Stimulated activated naive CD4-positive, alpha-beta T cell treated with Interleukin-2 at 50 U/mL for 16 hours (primary cell): Measurements from ENCODE around the gene TSPOAP1.

ENCODE experiments used
- DNase-seq: peaks from one replicate; lab custom pipeline; 2025; lab: John Stamatoyannopoulos, UW

The TSPOAP1 gene

GRCh38 chr17:58277107-58277801 lies 51.3 kb downstream of the TSPOAP1 start:
- DNase-seq = no peak

- DNase-seq = no peak
Observed at GRCh38 chr17:58276423-58276822, 52.2 kb downstream of the TSPOAP1 start.

- DNase-seq = no peak
Observed at GRCh38 chr17:58275417-58275816, 53.2 kb downstream of the TSPOAP1 start.

- no peak for DNase-seq
Observed at GRCh38 chr17:58273453-58274104, 55.0 kb downstream of the TSPOAP1 start.

DNA sequence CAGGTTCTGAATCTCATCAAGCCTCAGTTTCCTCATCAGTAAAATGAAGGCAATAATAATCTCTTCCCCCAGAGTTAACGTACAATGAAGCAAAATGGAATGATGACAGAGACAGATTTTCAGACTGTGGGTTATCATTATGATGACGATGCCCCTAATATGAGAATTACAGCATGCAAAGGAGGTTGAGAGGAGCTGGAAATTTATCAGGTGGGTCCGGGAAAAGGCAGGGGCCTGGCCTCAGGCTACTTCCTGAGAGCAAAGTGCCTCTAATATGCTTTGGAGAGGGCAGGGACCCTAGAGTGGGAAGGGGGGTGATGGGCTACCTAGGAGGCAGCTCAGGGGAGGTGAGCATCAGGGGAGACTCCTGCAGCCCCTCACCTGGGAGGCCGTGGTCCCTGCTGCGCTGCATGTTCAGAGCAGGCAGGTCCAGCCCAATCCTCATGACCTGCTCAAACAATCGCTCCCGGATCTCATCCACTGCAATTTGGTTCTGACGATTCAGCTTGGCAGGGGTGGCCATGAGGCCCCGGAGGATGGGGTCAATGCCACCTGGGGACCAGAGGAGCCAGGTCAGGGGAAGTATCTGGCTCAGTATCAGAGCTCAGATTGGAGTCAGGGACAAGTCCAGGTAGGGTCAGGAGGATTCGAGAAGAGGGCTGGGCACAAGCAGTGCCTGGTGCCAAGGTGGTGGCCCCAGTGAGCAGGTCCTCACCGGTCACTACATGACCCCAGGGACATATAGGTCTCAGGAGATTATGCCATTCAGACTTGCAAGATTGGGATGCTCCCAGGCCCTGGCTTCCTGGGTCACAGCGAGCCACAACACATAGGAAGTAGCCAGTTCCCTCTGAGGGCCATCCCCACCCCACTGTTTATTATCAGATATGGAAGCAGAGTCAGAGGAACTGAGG lies 56.0 kb downstream of the TSPOAP1 start:
- DNase-seq = no peak

DNA sequence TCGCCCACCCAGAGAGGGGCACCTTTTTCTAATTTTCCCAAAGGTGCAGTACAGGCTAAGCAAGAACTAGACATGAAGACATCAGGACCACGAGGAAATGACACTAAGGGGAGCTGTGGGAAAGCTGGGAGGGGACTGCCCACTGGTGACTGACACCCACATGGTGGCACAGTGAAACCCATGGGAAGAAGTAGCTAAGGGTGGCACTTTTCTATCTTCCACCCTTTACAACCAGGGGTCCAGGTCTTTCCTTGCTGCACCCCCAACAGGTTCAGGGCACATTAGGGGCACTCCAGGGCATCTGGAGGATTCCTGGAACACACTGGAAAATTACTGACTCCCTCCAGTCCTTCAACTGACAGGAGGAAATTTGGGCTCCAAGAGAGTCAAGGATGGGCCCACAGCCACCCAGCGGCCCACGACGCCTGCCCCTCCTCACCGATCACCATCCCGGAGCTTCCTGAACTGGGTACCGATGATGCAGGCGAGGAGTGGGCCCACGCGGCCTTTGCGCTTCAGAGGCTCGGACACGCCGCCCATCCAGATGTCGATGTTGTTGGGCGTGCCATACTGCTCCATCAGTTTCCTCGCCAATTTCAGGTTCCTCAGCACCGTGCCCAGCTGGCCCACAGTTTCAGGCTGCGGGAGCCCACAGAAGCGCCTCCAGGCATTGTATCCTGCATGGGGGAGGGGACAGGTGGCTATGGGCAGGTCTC lies 57.2 kb downstream of the TSPOAP1 start:
- DNase-seq = no peak

- no peak for DNase-seq
Observed at GRCh38 chr17:58270476-58271215, 57.9 kb downstream of the TSPOAP1 start.

GRCh38 chr17:58269557-58270291 lies 58.9 kb downstream of the TSPOAP1 start:
- no peak for DNase-seq

DNA sequence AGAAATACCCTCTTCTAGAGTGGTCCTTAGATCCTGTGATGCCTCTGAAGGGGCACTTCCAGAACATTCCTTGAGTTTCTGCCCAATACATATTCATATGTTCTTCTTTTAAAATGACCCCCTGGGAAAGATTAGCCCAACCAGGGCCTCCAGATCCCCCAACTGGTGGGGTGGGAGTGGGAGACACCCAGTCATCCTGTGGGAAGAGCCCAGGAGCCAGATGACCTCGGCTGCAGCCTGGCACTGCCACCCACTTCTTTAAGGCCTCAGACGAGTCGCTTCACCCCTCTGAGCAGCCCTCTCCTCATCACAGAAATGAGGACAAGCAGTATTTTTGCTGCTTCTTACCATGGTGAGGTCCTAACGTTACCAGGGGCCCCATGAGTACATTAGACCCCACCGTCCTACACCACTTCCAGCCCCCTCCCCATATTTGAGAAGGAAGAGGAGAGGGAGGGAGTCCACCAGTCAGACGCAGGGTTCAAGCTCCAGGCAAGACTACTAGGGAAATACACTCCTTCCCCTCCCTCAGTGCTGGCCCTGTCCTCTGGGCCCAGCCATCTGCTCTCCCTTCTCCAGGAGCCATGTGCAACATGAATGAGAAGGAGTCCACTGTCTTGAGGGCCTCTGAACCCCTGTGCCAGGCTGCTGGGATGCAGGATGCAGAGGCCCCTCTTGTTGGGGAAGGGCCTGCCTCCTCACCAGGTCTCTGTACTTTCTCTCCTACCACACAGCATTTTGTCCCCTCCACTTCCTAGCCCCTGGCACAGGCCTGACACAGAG lies 59.6 kb downstream of the TSPOAP1 start:
- DNase-seq = no peak

GRCh38 chr17:58268326-58268725 lies 60.3 kb downstream of the TSPOAP1 start:
- DNase-seq = no peak

DNA sequence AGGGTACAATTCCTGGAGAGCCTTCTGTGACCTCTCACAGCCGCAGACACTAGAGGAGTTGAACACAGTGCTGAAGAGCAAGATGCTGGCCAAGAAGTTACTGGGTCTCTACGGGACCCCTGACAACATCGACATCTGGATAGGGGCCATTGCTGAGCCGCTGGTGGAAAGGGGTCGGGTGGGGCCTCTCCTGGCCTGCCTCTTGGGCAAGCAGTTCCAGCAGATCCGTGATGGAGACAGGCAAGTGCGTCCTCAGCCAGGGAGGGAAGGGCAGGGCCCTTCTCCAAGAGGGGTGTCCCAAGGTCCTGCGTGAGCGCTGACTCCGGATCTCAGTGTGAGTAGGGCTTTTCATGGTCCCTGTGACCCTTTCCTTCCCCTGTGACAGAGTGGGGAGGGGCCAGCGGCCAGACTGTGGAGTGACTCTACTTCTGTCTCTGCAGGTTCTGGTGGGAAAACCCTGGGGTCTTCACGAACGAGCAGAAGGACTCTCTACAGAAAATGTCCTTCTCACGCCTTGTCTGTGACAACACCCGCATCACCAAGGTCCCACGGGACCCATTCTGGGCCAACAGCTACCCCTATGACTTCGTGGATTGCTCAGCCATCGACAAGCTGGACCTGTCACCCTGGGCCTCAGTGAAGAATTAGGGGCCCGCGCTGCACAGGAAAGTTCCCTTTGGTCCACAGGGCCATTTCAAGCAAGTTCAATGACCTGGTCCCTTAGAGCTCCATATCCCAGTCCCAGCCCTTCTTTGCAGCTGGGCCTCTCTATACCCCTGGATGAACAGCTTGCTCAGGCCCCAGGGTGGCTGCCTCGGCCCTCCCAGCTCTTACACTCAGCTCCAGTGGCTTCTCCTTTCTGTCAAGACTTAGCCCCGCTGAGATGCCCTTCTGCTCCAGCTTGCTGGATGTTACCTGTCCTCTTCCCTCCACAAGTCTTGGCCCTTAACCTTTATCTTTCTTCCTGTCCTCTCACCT lies 61.0 kb downstream of the TSPOAP1 start:
- DNase-seq = no peak

DNA sequence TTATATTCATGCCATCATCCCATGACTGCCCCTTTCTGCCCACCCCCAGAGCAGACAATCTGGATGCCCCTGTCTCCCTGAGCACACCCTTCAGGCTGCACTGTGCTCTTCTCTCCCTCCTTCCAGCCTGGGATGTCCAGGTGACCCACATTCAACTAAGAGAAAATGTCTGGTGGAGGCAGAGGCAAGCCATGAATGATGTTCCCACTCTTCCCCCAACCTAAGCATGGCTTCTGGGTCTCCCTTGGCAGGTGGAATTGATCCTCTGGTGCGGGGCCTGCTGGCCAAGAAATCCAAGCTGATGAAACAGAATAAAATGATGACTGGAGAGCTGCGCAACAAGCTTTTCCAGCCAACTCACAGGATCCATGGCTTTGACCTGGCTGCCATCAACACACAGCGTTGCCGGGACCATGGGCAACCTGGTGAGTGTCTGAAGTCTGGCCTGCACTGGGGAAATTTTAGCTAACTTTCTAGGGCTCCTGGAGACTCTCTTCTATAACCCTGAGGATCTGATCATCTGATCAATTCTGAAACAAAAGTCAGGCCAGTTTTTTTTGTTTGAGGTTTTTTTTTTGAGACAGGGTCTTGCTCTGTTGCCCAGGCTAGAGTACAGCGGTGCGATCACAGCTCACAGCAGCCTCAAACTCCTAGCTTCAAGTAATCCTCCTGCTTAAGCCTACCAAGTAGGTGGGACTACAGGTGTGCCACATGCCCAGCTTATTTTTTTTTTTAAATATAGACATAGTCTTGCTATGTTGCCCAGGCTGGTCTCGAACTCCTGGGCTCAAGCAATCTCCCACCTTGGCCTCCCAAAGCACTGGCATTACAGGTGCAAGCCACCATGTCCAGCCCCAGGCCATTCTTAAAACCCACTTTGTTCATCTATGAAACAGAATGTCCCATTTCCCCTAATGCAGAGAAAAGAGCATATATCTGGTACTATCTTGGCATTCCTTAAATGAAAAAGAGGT lies 62.4 kb downstream of the TSPOAP1 start:
- DNase-seq = no peak

- no peak for DNase-seq
Observed at GRCh38 chr17:58265271-58265670, 63.3 kb downstream of the TSPOAP1 start.

DNA sequence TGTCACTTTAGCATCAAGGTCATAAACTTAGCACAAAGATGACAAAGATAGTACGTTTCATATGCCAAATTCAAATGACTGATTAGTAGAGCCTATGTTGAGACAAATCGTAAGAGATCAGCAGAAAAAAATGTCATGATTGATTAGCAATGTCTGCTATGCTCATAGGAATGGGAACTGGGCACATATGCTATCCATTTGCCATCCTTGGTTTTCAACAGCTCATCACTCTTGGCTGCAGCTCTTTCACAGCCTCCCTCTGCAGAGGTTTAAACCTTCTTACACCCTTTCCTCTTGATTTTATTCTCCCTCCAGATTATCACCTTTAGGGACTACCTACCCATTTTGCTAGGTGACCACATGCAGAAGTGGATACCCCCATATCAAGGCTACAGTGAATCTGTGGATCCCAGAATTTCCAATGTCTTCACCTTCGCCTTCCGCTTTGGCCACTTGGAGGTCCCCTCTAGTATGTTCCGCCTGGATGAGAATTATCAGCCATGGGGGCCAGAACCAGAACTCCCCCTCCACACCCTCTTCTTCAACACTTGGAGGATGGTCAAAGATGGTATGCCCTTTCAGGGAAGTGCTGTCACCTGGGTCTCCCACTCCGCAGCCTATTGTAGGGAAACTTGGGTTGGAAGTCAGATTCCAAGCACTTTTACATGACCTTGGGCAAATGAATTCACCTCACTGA lies 64.0 kb downstream of the TSPOAP1 start:
- no peak for DNase-seq

DNA sequence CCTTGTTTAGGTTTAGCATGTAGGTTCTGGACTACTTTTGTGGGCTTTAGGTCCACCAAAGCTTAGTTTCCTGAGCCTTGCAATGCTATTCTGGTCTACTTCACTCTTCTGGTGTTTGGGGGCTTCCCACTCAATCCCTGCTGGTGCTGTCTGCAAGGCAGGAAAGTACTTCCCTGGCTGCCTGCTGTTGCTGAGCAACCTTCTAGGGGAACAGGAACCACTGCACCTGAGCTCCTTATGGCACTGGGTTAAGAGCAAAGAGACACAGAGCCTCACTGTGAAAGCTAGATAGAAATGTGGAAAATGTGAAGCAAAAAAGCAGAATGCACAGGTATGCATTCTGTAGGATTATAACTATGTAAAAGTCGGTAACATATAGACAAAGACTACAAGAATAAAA lies 64.8 kb downstream of the TSPOAP1 start:
- DNase-seq = no peak

- no peak for DNase-seq
Observed at GRCh38 chr17:58262149-58262548, 66.4 kb downstream of the TSPOAP1 start.

GRCh38 chr17:58254803-58255202 lies 73.8 kb downstream of the TSPOAP1 start:
- DNase-seq = no peak
